GM10266 (cell line): ENCODE results near the gene IL1R1.

Experiments
- DNase-seq: peaks from one replicate; pipeline ENCODE4 v3.0.0; 2012; ENCODE audit errors: extremely low spot score
- TF ChIP-seq, protein P1 (sequence below): IDR thresholded peaks from 2 replicates; pipeline ENCODE4 v1.5.1; 2012; ENCODE audit warnings: mild to moderate bottlenecking, low read depth; ENCODE audit not compliant: control insufficient read depth, insufficient read depth; ENCODE audit errors: missing control alignments

The IL1R1 gene

GRCh38 chr2:102143450-102143985 lies 972 bp downstream of the IL1R1 start:
- TF ChIP-seq, protein P1, sequence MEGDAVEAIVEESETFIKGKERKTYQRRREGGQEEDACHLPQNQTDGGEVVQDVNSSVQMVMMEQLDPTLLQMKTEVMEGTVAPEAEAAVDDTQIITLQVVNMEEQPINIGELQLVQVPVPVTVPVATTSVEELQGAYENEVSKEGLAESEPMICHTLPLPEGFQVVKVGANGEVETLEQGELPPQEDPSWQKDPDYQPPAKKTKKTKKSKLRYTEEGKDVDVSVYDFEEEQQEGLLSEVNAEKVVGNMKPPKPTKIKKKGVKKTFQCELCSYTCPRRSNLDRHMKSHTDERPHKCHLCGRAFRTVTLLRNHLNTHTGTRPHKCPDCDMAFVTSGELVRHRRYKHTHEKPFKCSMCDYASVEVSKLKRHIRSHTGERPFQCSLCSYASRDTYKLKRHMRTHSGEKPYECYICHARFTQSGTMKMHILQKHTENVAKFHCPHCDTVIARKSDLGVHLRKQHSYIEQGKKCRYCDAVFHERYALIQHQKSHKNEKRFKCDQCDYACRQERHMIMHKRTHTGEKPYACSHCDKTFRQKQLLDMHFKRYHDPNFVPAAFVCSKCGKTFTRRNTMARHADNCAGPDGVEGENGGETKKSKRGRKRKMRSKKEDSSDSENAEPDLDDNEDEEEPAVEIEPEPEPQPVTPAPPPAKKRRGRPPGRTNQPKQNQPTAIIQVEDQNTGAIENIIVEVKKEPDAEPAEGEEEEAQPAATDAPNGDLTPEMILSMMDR: no peak
- no peak for DNase-seq

- TF ChIP-seq, protein P1: no peak
- no peak for DNase-seq
Measured at GRCh38 chr2:102144128-102144527, 1.6 kb downstream of the IL1R1 start.

GRCh38 chr2:102145107-102145506 lies 2.6 kb downstream of the IL1R1 start:
- TF ChIP-seq, protein P1: no peak
- DNase-seq: no peak

DNA sequence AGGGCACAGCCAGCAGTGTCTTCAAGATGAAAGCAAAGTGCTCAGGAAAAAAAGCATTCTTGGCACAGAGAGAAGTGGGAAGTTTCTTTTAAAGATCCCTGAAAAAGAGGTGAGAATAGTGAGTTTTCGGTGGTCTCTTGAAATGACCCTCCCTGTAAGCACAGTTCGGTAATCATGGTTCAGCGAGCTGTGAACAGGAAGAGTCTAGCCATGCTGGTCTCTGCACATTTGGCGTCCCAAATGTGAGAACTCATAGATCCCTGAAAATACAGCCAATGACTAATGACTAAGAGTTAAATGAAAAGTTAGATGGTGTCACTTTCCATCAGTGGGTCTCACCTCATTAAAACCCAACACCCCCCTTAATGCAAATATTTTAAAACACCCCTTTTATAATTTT lies 3.4 kb downstream of the IL1R1 start:
- DNase-seq: no peak
- TF ChIP-seq, protein P1: no peak

DNA sequence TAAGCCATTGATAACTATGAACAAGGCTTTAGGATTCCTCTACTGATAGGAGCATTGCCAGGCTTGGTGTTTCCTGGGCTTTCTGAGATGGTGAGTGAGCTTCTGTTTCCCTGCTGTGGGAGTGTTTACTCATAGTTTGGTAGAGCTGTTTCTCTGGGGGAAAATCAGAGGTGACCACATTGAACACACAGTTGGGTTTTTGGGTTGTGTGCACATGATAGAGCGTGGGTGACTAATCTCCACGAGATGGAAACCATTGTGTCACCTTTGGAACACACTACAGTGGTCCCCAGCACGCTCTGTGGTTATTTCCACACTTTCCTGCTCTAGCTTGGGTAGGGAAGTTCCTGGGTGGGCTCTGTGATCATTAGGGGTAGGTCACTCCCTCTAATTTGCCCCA lies 5.4 kb downstream of the IL1R1 start:
- TF ChIP-seq, protein P1: no peak
- DNase-seq: no peak

GRCh38 chr2:102149243-102149642 lies 6.7 kb downstream of the IL1R1 start:
- DNase-seq: no peak
- TF ChIP-seq, protein P1: no peak

DNA sequence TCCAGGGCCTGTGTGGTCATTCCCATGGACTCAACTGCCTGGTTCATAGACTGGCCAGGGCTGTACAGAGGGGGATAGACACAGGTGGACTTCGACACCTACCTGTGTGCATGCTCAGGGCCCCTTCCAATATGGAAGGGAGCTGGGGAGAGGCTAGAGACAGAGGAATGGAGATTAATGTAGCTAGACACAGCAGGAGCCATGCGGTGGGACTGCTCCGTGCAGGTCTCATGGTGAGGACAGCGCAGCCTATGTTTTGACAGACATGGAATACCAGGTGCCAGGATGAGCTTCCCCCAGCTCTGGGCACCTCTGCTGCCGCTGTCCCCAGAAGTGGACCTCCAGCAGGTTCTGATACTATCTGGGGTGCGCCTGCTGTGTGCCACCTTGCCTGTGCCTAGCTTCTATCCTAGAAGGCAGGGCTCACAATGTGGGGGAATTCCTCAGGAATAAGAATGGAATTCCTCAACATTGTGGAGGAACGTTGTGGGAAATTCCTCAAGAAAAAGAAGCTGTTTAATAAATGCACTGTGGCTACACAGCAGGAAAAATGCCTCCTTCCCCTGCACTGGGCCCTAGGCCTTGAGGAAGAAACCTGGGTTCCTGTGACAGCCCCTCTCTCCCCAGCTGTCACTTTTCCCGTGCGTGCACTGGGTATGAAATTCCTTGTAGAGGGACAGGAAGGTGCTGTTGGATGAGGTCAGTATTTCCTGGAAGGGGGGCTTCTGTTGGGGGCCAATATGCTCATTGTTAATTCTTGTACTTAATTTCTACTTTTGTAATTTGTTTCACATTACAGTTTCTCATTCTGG lies 7.3 kb downstream of the IL1R1 start:
- no peak for DNase-seq
- TF ChIP-seq, protein P1: no peak
